GM18858 (cell line): ENCODE measurements around the gene TMEM184B.

ENCODE experiments used
- ATAC-seq: cut with Tn5 transposase; IDR thresholded peaks from one replicate; pipeline ENCODE4 v1.9.1; 2021; ENCODE audit not compliant: unreplicated experiment

Gene TMEM184B

GRCh38 chr22:38282397-38282796 is 9.6 kb upstream of the TMEM184B start:
- no peak for ATAC-seq

- no peak for ATAC-seq
Measured at GRCh38 chr22:38276166-38276565, 3.4 kb upstream of the TMEM184B start.

GRCh38 chr22:38273135-38273826 is 471 bp upstream of the TMEM184B start:
- no peak for ATAC-seq

- no peak for ATAC-seq
Measured at GRCh38 chr22:38271927-38272372, 860 bp downstream of the TMEM184B start.

GRCh38 chr22:38271101-38271500 is 1.7 kb downstream of the TMEM184B start:
- no peak for ATAC-seq

- ATAC-seq = no peak
Measured at GRCh38 chr22:38270091-38270992, 2.5 kb downstream of the TMEM184B start.

GRCh38 chr22:38269466-38269865 is 3.3 kb downstream of the TMEM184B start:
- ATAC-seq = no peak

- no peak for ATAC-seq
Measured at GRCh38 chr22:38267086-38267485, 5.7 kb downstream of the TMEM184B start.

- ATAC-seq = no peak
Measured at GRCh38 chr22:38266120-38266519, 6.7 kb downstream of the TMEM184B start.

GRCh38 chr22:38264322-38264843 is 8.4 kb downstream of the TMEM184B start:
- ATAC-seq = no peak

GRCh38 chr22:38262051-38262795 is 10.6 kb downstream of the TMEM184B start:
- no peak for ATAC-seq

- no peak for ATAC-seq
Measured at GRCh38 chr22:38260761-38261681, 11.8 kb downstream of the TMEM184B start.

- ATAC-seq = no peak
Measured at GRCh38 chr22:38259370-38259769, 13.4 kb downstream of the TMEM184B start.

GRCh38 chr22:38258895-38259294 is 13.9 kb downstream of the TMEM184B start:
- no peak for ATAC-seq

- no peak for ATAC-seq
Measured at GRCh38 chr22:38257650-38258250, 15.1 kb downstream of the TMEM184B start.

GRCh38 chr22:38257181-38257580 is 15.6 kb downstream of the TMEM184B start:
- ATAC-seq = no peak

GRCh38 chr22:38255697-38256096 is 17.1 kb downstream of the TMEM184B start:
- no peak for ATAC-seq

- ATAC-seq = no peak
Measured at GRCh38 chr22:38251341-38251692, 21.5 kb downstream of the TMEM184B start.

- ATAC-seq = no peak
Measured at GRCh38 chr22:38250643-38251340, 22.0 kb downstream of the TMEM184B start.
